GM19468 (cell line): ENCODE measurements around the gene PTGFRN.

ENCODE experiments used
- ATAC-seq: cut with Tn5 transposase; IDR thresholded peaks from one replicate; pipeline ENCODE4 v1.9.1; 2021; ENCODE audit warnings: mild to moderate bottlenecking, moderate library complexity, moderate number of reproducible peaks; ENCODE audit not compliant: unreplicated experiment; ENCODE audit errors: extremely low read depth

Gene PTGFRN

GRCh38 chr1:116886291-116886878 is 23.3 kb upstream of the PTGFRN start:
- no peak for ATAC-seq

GRCh38 chr1:116887212-116887611 is 22.5 kb upstream of the PTGFRN start:
- ATAC-seq: no peak

- no peak for ATAC-seq
Observed at GRCh38 chr1:116889380-116889779, 20.3 kb upstream of the PTGFRN start.

- no peak for ATAC-seq
Observed at GRCh38 chr1:116891396-116892079, 18.2 kb upstream of the PTGFRN start.

- no peak for ATAC-seq
Observed at GRCh38 chr1:116895073-116895472, 14.6 kb upstream of the PTGFRN start.

- no peak for ATAC-seq
Observed at GRCh38 chr1:116899529-116899928, 10.2 kb upstream of the PTGFRN start.

GRCh38 chr1:116900471-116901365 is 9.0 kb upstream of the PTGFRN start:
- no peak for ATAC-seq

- ATAC-seq: no peak
Observed at GRCh38 chr1:116902027-116902426, 7.7 kb upstream of the PTGFRN start.

GRCh38 chr1:116902723-116903383 is 6.9 kb upstream of the PTGFRN start:
- ATAC-seq: no peak

GRCh38 chr1:116904791-116905320 is 4.9 kb upstream of the PTGFRN start:
- ATAC-seq: no peak

- no peak for ATAC-seq
Observed at GRCh38 chr1:116906812-116907211, 2.9 kb upstream of the PTGFRN start.

GRCh38 chr1:116907351-116907750 is 2.4 kb upstream of the PTGFRN start:
- ATAC-seq: no peak

GRCh38 chr1:116908266-116908665 is 1.4 kb upstream of the PTGFRN start:
- no peak for ATAC-seq

GRCh38 chr1:116908820-116909511 is 750 bp upstream of the PTGFRN start:
- no peak for ATAC-seq

GRCh38 chr1:116910379-116911187 is 867 bp downstream of the PTGFRN start:
- no peak for ATAC-seq

GRCh38 chr1:116911188-116911553 is 1.5 kb downstream of the PTGFRN start:
- no peak for ATAC-seq

GRCh38 chr1:116911779-116912469 is 2.2 kb downstream of the PTGFRN start:
- no peak for ATAC-seq

- no peak for ATAC-seq
Observed at GRCh38 chr1:116912846-116913245, 3.1 kb downstream of the PTGFRN start.
